Measurements from ENCODE around the gene STX2. TPM values are rescaled to one million over a fixed set of nuclear protein-coding genes. Genes with fewer than 3 reads are reported as not detected.
A peak's percentile ranks its signal among the peaks of the same experiment; 100 is the strongest.

Gene STX2
- total RNA-seq, 2 experiments from 2014 or later = 10.8 to 13.6 TPM

DNA sequence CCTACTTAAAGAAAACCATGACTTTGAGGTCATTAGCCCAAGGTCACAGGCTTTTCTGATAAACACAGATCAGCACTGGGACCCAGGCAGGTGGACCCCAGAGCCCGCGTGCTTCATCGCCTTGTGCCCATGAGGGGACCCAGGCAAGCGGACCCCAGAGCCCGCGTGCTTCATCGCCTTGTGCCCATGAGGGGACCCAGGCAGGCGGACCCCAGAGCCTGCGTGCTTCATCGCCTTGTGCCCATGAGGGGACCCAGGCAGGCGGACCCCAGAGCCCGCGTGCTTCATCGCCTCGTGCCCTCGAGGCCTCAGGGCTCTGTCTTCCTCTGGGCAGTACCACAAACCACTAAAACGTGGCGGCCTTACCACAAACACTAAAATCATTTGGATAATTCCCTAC, 31.7 kb downstream of the STX2 start:
- CTCF ChIA-PET = no interaction called here
- Mint-ChIP-seq H3K9me3 (peaks cover 3% of the 10 kb centered on the region), H3K36me3 (ENCODE audit: low read depth) (peaks cover 48% of the 10 kb centered on the region), H3K27ac (no peak overlapping the region), H3K4me3 (no peak overlapping the region), H3K27me3 (ENCODE audit: low read depth) (no peaks in the 10 kb centered on the region), H3K4me1 (ENCODE audit: low read depth) (no peaks in the 10 kb centered on the region)
- no peak for DNase-seq
- intact Hi-C loops (cut with micrococcal nuclease) = no loop called here

DNA sequence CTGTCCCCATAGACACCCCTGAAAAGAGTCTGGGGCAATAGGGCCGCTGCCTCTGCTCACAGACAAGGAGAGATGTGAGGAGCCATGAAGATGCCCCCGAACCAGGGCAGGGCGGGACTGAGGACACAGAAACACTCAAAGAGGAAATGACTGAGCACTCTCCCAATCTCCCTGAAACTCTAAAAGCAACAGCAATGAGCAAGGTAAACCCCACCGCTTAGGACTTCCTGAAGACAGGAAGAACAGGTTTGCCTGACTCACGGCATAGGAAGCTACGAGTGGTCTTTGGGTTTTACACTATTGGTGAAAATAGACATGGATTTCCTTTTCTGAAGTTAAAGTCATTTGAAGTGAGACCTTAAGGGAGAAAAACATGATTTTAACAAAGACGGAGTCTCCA, 32.5 kb downstream of the STX2 start:
- intact Hi-C loops (cut with micrococcal nuclease) = no loop called here
- CTCF ChIA-PET = no interaction called here
- peaks cover 3% of the 10 kb centered on the region for H3K9me3 Mint-ChIP-seq

GRCh38 chr12:130805635-130806034, 33.4 kb downstream of the STX2 start:
- H3K4me1 Mint-ChIP-seq (ENCODE audit: low read depth) = no peaks in the 10 kb centered on the region
- peaks cover 44% of the 10 kb centered on the region for H3K36me3 Mint-ChIP-seq (ENCODE audit: low read depth)

More for the DNA sequence above, 32.5 kb downstream of the STX2 start:
- Mint-ChIP-seq H3K27ac (no peak overlapping the region), H3K4me3 (no peak overlapping the region), H3K36me3 (ENCODE audit: low read depth) (peaks cover 44% of the 10 kb centered on the region), H3K27me3 (ENCODE audit: low read depth) (no peaks in the 10 kb centered on the region), H3K4me1 (ENCODE audit: low read depth) (no peaks in the 10 kb centered on the region)
- DNase-seq = no peak

GRCh38 chr12:130804216-130804615, 34.8 kb downstream of the STX2 start:
- Mint-ChIP-seq H3K36me3 (ENCODE audit: low read depth) (peaks cover 48% of the 10 kb centered on the region), H3K4me1 (ENCODE audit: low read depth) (no peaks in the 10 kb centered on the region), H3K27me3 (ENCODE audit: low read depth) (no peaks in the 10 kb centered on the region), H3K27ac (no peak overlapping the region), H3K9me3 (peaks cover 3% of the 10 kb centered on the region), H3K4me3 (no peak overlapping the region)
- intact Hi-C loops (cut with micrococcal nuclease) = no loop called here
- DNase-seq = no peak
- CTCF ChIA-PET = no interaction called here

More at GRCh38 chr12:130805635-130806034, 33.4 kb downstream of the STX2 start:
- CTCF ChIA-PET = no interaction called here
- Mint-ChIP-seq H3K27me3 (ENCODE audit: low read depth) (no peaks in the 10 kb centered on the region), H3K27ac (no peak overlapping the region), H3K4me3 (no peak overlapping the region), H3K9me3 (peaks cover 3% of the 10 kb centered on the region)
- no peak for DNase-seq
- intact Hi-C loops (cut with micrococcal nuclease) = no loop called here

DNA sequence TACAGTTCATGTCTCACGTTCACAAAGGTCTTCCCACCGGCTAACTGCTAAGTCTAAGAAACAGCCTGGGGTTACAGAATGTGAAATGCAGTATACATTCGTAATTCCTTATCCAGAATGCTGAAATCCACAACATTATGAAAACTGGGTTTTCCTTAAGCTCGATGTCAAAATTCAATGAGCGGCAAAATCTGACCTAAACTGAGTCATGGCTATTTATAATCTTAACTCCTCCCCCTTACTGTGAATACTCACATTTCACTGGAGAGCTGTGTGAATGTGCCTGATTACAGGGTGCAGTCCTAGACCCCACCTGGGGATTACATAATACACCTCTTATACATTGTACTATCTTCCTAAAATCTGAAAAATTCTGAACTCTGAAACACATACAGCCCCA, 35.3 kb downstream of the STX2 start:
- Mint-ChIP-seq H3K36me3 (ENCODE audit: low read depth) (peaks cover 53% of the 10 kb centered on the region), H3K27me3 (ENCODE audit: low read depth) (no peaks in the 10 kb centered on the region), H3K27ac (no peak overlapping the region), H3K9me3 (peaks cover 3% of the 10 kb centered on the region), H3K4me3 (no peak overlapping the region), H3K4me1 (ENCODE audit: low read depth) (no peaks in the 10 kb centered on the region)
- intact Hi-C loops (cut with micrococcal nuclease) = no loop called here
- CTCF ChIA-PET = no interaction called here
- DNase-seq = no peak

DNA sequence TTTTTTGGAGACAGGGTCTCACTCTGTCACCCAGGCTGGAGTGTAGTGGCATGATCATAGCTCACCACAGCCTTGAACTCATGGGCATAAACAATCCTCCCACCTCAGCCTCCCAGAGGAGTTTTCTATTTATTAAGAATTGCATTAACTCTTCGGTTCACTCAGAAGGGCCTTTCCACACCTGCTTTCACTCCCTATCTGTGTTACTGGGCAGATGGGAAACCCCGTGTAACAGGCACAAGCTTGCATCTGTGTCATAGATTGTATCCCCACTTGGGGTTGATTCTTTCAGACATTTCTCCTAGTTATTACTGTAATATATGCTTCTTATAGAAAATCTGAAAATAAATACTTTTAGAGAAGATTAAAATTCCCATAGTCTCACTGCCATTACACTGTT, 38.7 kb downstream of the STX2 start:
- intact Hi-C loops (cut with micrococcal nuclease) = no loop called here
- Mint-ChIP-seq H3K36me3 (ENCODE audit: low read depth) (peaks cover 37% of the 10 kb centered on the region), H3K27ac (no peak overlapping the region), H3K27me3 (ENCODE audit: low read depth) (no peaks in the 10 kb centered on the region), H3K9me3 (no peaks in the 10 kb centered on the region), H3K4me1 (ENCODE audit: low read depth) (peaks cover 9% of the 10 kb centered on the region), H3K4me3 (no peak overlapping the region)
- CTCF ChIA-PET = no interaction called here
- DNase-seq = no peak

DNA sequence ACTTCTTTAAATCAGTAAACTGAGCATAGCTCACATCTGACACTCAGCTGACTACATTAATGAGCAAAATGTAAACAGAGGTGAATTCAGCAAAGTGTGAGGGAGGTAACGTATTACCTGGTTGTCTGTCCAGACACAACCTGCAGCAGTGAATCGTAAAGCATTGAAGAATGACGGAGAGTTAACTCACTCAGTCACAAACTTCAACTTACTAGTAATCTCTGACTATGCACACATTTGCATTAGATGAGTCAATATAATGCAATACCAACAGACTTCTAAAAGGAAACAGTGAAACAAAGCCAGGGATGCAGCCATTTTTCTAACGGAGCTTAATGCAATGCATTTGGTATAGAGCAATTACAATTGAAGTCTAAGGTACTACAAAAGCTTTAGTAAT, 40.0 kb downstream of the STX2 start:
- intact Hi-C loops (cut with micrococcal nuclease) = no loop called here
- Mint-ChIP-seq H3K4me1 (ENCODE audit: low read depth) (peaks cover 9% of the 10 kb centered on the region), H3K27ac (no peak overlapping the region), H3K36me3 (ENCODE audit: low read depth) (peaks cover 32% of the 10 kb centered on the region), H3K27me3 (ENCODE audit: low read depth) (no peaks in the 10 kb centered on the region), H3K4me3 (no peak overlapping the region), H3K9me3 (no peaks in the 10 kb centered on the region)
- CTCF ChIA-PET = interaction anchor here (0.7 kb wide), 1 partner anchor 51 kb away, joined by 3 read pairs; no protein-coding TSS in a partner anchor
- no peak for DNase-seq

DNA sequence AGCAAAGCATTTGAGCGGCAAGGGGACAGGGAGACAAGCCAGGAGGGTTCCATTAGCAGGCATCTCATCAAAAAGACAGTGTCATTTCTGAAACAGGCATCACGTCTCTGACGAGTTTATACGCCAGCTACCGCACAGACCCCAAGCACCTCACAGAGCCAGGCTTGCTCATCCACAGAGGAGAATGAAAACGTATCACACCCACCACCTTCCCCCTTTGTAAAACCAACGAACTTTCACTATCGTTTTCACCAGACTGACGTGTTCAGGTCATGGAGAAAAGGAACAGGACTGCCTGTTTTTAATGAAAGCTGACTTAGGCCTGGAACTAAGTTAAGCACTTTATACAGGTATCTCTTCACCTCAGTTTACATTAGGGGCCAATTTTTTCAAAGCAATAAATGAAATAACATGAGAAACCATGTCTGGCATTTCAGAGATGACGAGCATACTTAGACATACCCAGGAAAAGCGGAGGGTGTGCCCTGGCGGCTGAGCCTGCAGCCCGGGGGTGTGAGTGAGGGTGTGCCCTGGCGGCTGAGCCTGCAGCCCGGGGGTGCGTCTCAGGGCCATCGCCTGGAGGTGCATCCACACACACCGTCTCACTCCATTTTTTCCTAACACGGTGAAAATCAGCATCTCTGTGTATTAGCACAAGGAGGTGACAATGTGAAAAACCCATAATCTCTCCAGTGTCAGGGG, 41.9 kb downstream of the STX2 start:
- Mint-ChIP-seq H3K9me3 (no peaks in the 10 kb centered on the region), H3K27ac (peak overlapping the region; percentile 76), H3K4me1 (ENCODE audit: low read depth) (peaks cover 9% of the 10 kb centered on the region), H3K4me3 (no peak overlapping the region), H3K27me3 (ENCODE audit: low read depth) (no peaks in the 10 kb centered on the region), H3K36me3 (ENCODE audit: low read depth) (peaks cover 26% of the 10 kb centered on the region)
- intact Hi-C loops (cut with micrococcal nuclease) = no loop called here
- DNase-seq = peak; percentile 49
- CTCF ChIA-PET = interaction anchor here (0.6 kb wide), 1 partner anchor 1045 kb away, joined by 3 read pairs; no protein-coding TSS in a partner anchor

GRCh38 chr12:130795906-130796305, 43.1 kb downstream of the STX2 start:
- intact Hi-C loops (cut with micrococcal nuclease) = no loop called here
- H3K4me3 Mint-ChIP-seq = no peak overlapping the region
- CTCF ChIA-PET = no interaction called here
- H3K27me3 Mint-ChIP-seq (ENCODE audit: low read depth) = no peaks in the 10 kb centered on the region
- H3K4me1 Mint-ChIP-seq (ENCODE audit: low read depth) = peaks cover 9% of the 10 kb centered on the region
- DNase-seq = no peak
- H3K9me3 Mint-ChIP-seq = no peaks in the 10 kb centered on the region
- H3K27ac Mint-ChIP-seq = no peak overlapping the region
- peaks cover 30% of the 10 kb centered on the region for H3K36me3 Mint-ChIP-seq (ENCODE audit: low read depth)

GRCh38 chr12:130793554-130793849, 45.5 kb downstream of the STX2 start:
- CTCF ChIA-PET = no interaction called here
- intact Hi-C loops (cut with micrococcal nuclease) = no loop called here
- peaks cover 33% of the 10 kb centered on the region for H3K36me3 Mint-ChIP-seq (ENCODE audit: low read depth)

GRCh38 chr12:130792821-130793553, 46.1 kb downstream of the STX2 start:
- Mint-ChIP-seq H3K27ac (no peak overlapping the region), H3K36me3 (ENCODE audit: low read depth) (peaks cover 35% of the 10 kb centered on the region)

More at GRCh38 chr12:130793554-130793849, 45.5 kb downstream of the STX2 start:
- Mint-ChIP-seq H3K27me3 (ENCODE audit: low read depth) (no peaks in the 10 kb centered on the region), H3K4me3 (no peak overlapping the region), H3K4me1 (ENCODE audit: low read depth) (peaks cover 9% of the 10 kb centered on the region), H3K9me3 (no peaks in the 10 kb centered on the region), H3K27ac (no peak overlapping the region)
- no peak for DNase-seq

DNA sequence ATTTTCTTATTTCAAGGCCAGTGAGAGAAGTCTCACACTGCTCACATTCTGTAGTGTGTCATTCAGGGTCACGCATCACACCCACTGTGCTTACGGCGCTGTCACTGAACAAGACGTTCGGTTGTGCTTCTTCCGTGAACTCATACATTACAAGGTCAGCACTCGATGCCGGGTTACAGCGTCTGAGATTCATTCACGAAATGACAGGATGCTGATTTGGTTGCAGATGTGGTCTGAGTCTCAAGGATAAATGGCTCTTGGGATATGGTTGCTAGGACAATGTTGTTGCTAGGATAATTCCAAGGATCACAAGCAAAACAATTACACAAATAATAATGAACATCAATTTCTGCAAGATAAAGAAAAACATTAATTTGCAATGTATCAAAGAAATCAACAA, 47.4 kb downstream of the STX2 start:
- no peak for DNase-seq
- H3K4me1 Mint-ChIP-seq (ENCODE audit: low read depth) = peaks cover 2% of the 10 kb centered on the region
- H3K9me3 Mint-ChIP-seq = peaks cover 3% of the 10 kb centered on the region
- H3K27me3 Mint-ChIP-seq (ENCODE audit: low read depth) = no peaks in the 10 kb centered on the region
- H3K27ac Mint-ChIP-seq = no peak overlapping the region
- H3K4me3 Mint-ChIP-seq = no peak overlapping the region
- peaks cover 39% of the 10 kb centered on the region for H3K36me3 Mint-ChIP-seq (ENCODE audit: low read depth)
- intact Hi-C loops (cut with micrococcal nuclease) = no loop called here
- CTCF ChIA-PET = no interaction called here

More at GRCh38 chr12:130792821-130793553, 46.1 kb downstream of the STX2 start:
- DNase-seq = no peak
- CTCF ChIA-PET = no interaction called here
- intact Hi-C loops (cut with micrococcal nuclease) = no loop called here
- Mint-ChIP-seq H3K4me1 (ENCODE audit: low read depth) (peaks cover 9% of the 10 kb centered on the region), H3K9me3 (peaks cover 1% of the 10 kb centered on the region), H3K4me3 (no peak overlapping the region), H3K27me3 (ENCODE audit: low read depth) (no peaks in the 10 kb centered on the region)

GRCh38 chr12:130788515-130788914, 50.5 kb downstream of the STX2 start:
- CTCF ChIA-PET = no interaction called here
- Mint-ChIP-seq H3K27me3 (ENCODE audit: low read depth) (no peaks in the 10 kb centered on the region), H3K4me1 (ENCODE audit: low read depth) (no peaks in the 10 kb centered on the region), H3K27ac (no peak overlapping the region), H3K9me3 (peaks cover 10% of the 10 kb centered on the region), H3K4me3 (no peak overlapping the region), H3K36me3 (ENCODE audit: low read depth) (peaks cover 54% of the 10 kb centered on the region)
- intact Hi-C loops (cut with micrococcal nuclease) = no loop called here
- no peak for DNase-seq
